Tibial nerve (tissue), 4 donors: ENCODE data around the gene NSMCE4A. TPM values are rescaled to one million over a fixed set of nuclear protein-coding genes. Genes with fewer than 3 reads are reported as not detected.

Experiments used
- DNase-seq, 2 donors: peaks; one replicate each; pipeline ENCODE4 v3.0.0-alpha.2; 2019; ENCODE audit warnings: low spot score in 2 of 2
- H3K27ac ChIP-seq, 4 donors: fragments of 200-600 bp; sonication (generic) in 3 of 4; one replicate each; pipeline ENCODE4 v1.5.1; 2017 to 2019; ENCODE audit warnings: mild to moderate bottlenecking in 1 of 4
- H3K27me3 ChIP-seq, 2 donors: fragments of 200-600 bp; sonication (generic) in 1 of 2; one replicate each; pipeline versions ENCODE4 v1.5.1 to v1.6.0; 2017 to 2019
- H3K36me3 ChIP-seq, 3 donors: fragments of 200-600 bp; sonication (generic); one replicate each; pipeline ENCODE4 v1.5.1; 2018 to 2019
- H3K4me1 ChIP-seq, 4 donors: fragments of 200-600 bp; sonication (generic) in 3 of 4; one replicate each; pipeline ENCODE4 v1.5.1; 2017 to 2019
- H3K4me3 ChIP-seq, 4 donors: fragments of 200-600 bp; sonication (generic) in 3 of 4; one replicate each; pipeline ENCODE4 v1.5.1; 2017 to 2019; ENCODE audit warnings: mild to moderate bottlenecking in 1 of 4, moderate library complexity in 1 of 4
- H3K9me3 ChIP-seq, 4 donors: fragments of 200-600 bp; sonication (generic) in 3 of 4; one replicate each; pipeline ENCODE4 v1.5.1; 2017 to 2019
- CTCF ChIP-seq, 5 experiments: fragments of 200-600 bp in 3 of 5; fragments of 450-650 bp in 2 of 5; sonication (generic) in 3 of 5; IDR thresholded peaks; one replicate each; pipeline ENCODE4 v1.5.1; 2016 to 2019; ENCODE audit warnings: antibody characterized with exemption in 5 of 5, mild to moderate bottlenecking in 3 of 5, moderate library complexity in 2 of 5
- EP300 ChIP-seq, 2 donors: sonication (generic); formaldehyde crosslinking; IDR thresholded peaks; one replicate each; pipeline ENCODE4 v1.6.1; 2017; ENCODE audit warnings: antibody characterized with exemption in 2 of 2, mild to moderate bottlenecking in 1 of 2
- POLR2A ChIP-seq, 2 donors: fragments of 450-650 bp; IDR thresholded peaks; one replicate each; pipeline ENCODE4 v1.6.1; 2017; ENCODE audit warnings: antibody characterized with exemption in 2 of 2, mild to moderate bottlenecking in 2 of 2, moderate library complexity in 2 of 2
- WGBS, 2 donors: methylation state at CpG; one replicate each; pipeline ENCODE4 v1.1.5; 2018; 5-methylcytosine and 5-hydroxymethylcytosine counted together
- total RNA-seq, 4 donors: library from RNA; depleted of rRNA; stranded (reverse); fragments of >200 nt; gene quantifications; one replicate each; pipeline ENCODE4 v1.1.0, GENCODE V29; 2016

The NSMCE4A gene
- total RNA-seq, 4 donors from 2014 or later = 70.1 to 102 (median 82.4) TPM

- H3K27ac ChIP-seq = peak within 1 kb of the TSS; percentile 89 to 100 (median 98)
- WGBS, 2 donors = 0 to 1% methylated on average over 43 to 46 of the region's 87 CpGs
- H3K9me3 ChIP-seq = no peaks in the 10 kb centered on the region
- no peaks in the 10 kb centered on the region for H3K27me3 ChIP-seq
- TF ChIP-seq POLR2A (IDR thresholded peaks at IDR 0.05) = peak in 1 of 2 donors; percentile 76
- peak in 1 of 2 donors; percentile 93 for TF ChIP-seq EP300 (IDR thresholded peaks at IDR 0.05)
- TF ChIP-seq CTCF (IDR thresholded peaks at IDR 0.05) = peak in 2 of 5 experiments; percentile 24 to 25
- H3K4me3 ChIP-seq = peak within 1 kb of the TSS; percentile 81 to 100 (median 91)
- peaks cover 0 to 37% (median 13%) of the 10 kb centered on the region in 4 donors for H3K4me1 ChIP-seq
- peak; percentile 80 to 88 for DNase-seq
- peaks cover 0 to 8% (median 0%) of the 10 kb centered on the region in 3 donors for H3K36me3 ChIP-seq
These were observed 47.0 kb downstream of the NSMCE4A start, which contains the start of gene ATE1 for GRCh38 chr10:121927841-121928527. Gene ATE1 (minus strand): TSS chr10:121928031. CDS start chr10:121927949, 82 bp downstream.

- Histone ChIP-seq H3K4me1 (peaks cover 0 to 37% (median 13%) of the 10 kb centered on the region in 4 donors), H3K27ac (peak overlapping the region; percentile 89 to 100 (median 98)), H3K4me3 (peak overlapping the region; percentile 81 to 100 (median 91)), H3K9me3 (no peaks in the 10 kb centered on the region), H3K27me3 (no peaks in the 10 kb centered on the region), H3K36me3 (peaks cover 0 to 6% (median 0%) of the 10 kb centered on the region in 3 donors)
- no peak for DNase-seq
- WGBS, 2 donors = 0 to 1% methylated on average over 19 to 23 of the region's 48 CpGs
- TF ChIP-seq POLR2A (IDR thresholded peaks at IDR 0.05) (no peak), CTCF (IDR thresholded peaks at IDR 0.05) (no peak), EP300 (IDR thresholded peaks at IDR 0.05) (no peak)
These were observed 47.6 kb downstream of the NSMCE4A start for GRCh38 chr10:121927318-121927840.

GRCh38 chr10:121926671-121927317 lies 48.2 kb downstream of the NSMCE4A start:
- H3K27me3 ChIP-seq = no peaks in the 10 kb centered on the region
- TF ChIP-seq POLR2A (IDR thresholded peaks at IDR 0.05) = no peak
- H3K9me3 ChIP-seq = no peaks in the 10 kb centered on the region
- DNase-seq = no peak
- peak overlapping the region; percentile 81 to 100 (median 91) for H3K4me3 ChIP-seq
- peaks cover 0 to 37% (median 13%) of the 10 kb centered on the region in 4 donors for H3K4me1 ChIP-seq
- H3K36me3 ChIP-seq = peaks cover 0 to 9% (median 0%) of the 10 kb centered on the region in 3 donors
- peak overlapping the region; percentile 89 to 100 (median 98) for H3K27ac ChIP-seq
- 2% methylated on average over 20 of the region's 20 CpGs for WGBS, 2 donors

- Histone ChIP-seq H3K4me3 (peak overlapping the region in 1 of 4 donors; percentile 81), H3K27me3 (no peaks in the 10 kb centered on the region), H3K27ac (peak overlapping the region in 3 of 4 donors; percentile 96 to 100 (median 99)), H3K4me1 (peaks cover 0 to 37% (median 13%) of the 10 kb centered on the region in 4 donors), H3K36me3 (peaks cover 0 to 14% (median 0%) of the 10 kb centered on the region in 3 donors), H3K9me3 (no peaks in the 10 kb centered on the region)
- no peak for DNase-seq
- no peak for TF ChIP-seq EP300 (IDR thresholded peaks at IDR 0.05)
- no peak for TF ChIP-seq CTCF (IDR thresholded peaks at IDR 0.05)
- TF ChIP-seq POLR2A (IDR thresholded peaks at IDR 0.05) = no peak
- WGBS, 2 donors = 84 to 87% methylated on average over 4 of the region's 4 CpGs
These were observed 48.9 kb downstream of the NSMCE4A start for GRCh38 chr10:121926157-121926556.

- DNase-seq = no peak
- TF ChIP-seq CTCF (IDR thresholded peaks at IDR 0.05) (no peak), EP300 (IDR thresholded peaks at IDR 0.05) (no peak), POLR2A (IDR thresholded peaks at IDR 0.05) (no peak)
- Histone ChIP-seq H3K27ac (no peak overlapping the region), H3K36me3 (peaks cover 0 to 56% (median 0%) of the 10 kb centered on the region in 3 donors), H3K4me1 (peaks cover 0 to 11% (median 3%) of the 10 kb centered on the region in 4 donors), H3K27me3 (no peaks in the 10 kb centered on the region), H3K9me3 (no peaks in the 10 kb centered on the region), H3K4me3 (no peak overlapping the region)
- 46 to 50% methylated on average over 10 of the region's 10 CpGs for WGBS, 2 donors
These were observed 53.6 kb downstream of the NSMCE4A start for GRCh38 chr10:121921238-121921931.
